ENCODE results near the gene CCL18. TPM values are rescaled to one million over a fixed set of nuclear protein-coding genes. Genes with fewer than 3 reads are reported as not detected.
"Not testable (repeated sequence)": the region's sequence is repeated elsewhere in the genome, so short reads cannot be mapped to it uniquely, and the experiment has no call there.

CCL18 gene
- total and polyA plus RNA-seq, 10 of the 15 experiments (the other 5 are each of a cell fraction or from before 2014, with no cell fraction given): 0.26 TPM; not detected in 9

- POLR2A ChIA-PET: interaction anchor here (1.1 to 1.8 kb wide), 3 partner anchors 9 to 37 kb away, joined by 3 to 8 read pairs (median 3); partner anchors contain the start of gene CCL4
- FAIRE-seq: not testable (repeated sequence)
Measured at GRCh38 chr17:36081681-36082471, 17.8 kb downstream of the CCL18 start.

More at GRCh38 chr17:36081681-36082471, 17.8 kb downstream of the CCL18 start:
- TF ChIP-seq JUNB (IDR thresholded peaks at IDR 0.05) (peak; percentile 36; the same call in 1 of the 2 replicates), RUNX3 (IDR thresholded peaks at IDR 0.05; ENCODE audit: low read length) (peak; percentile 11; the same call in 1 of the 2 replicates), ETV6 (conservative IDR thresholded peaks at IDR 0.05 in 1 of 2, IDR thresholded peaks at IDR 0.05 in 1 of 2; ENCODE audit: borderline replicate concordance in 1 of 2, low read depth in 1 of 2) (peak in 1 of 2 experiments; percentile 19; a peak in 1 of 4 replicates), FOXM1 (IDR thresholded peaks at IDR 0.05; ENCODE audit: low read depth, low read length) (0 out of 2 replicates have a peak, but pooled peaks have one; percentile 4), EED (IDR thresholded peaks at IDR 0.05; ENCODE audit: low read depth) (peak; percentile 68)
- in situ Hi-C loops (cut with MboI); H4K20me1 ChIP-seq (ENCODE audit: control insufficient read depth, insufficient read depth); intact Hi-C loops (cut with micrococcal nuclease; ENCODE audit: unreplicated experiment); H3K9me3 ChIP-seq (replicated peaks; ENCODE audit: control insufficient read depth, insufficient read depth, low read length); H3K27me3 ChIP-seq (replicated peaks in 1 of 2; ENCODE audit: control insufficient read depth in 2 of 2, insufficient read depth in 2 of 2, low read length in 1 of 2); H3K79me2 ChIP-seq (ENCODE audit: control insufficient read depth, insufficient read depth, low read length); BruUV-seq (replicated peaks); H3K36me3 ChIP-seq (ENCODE audit: control insufficient read depth in 2 of 2, insufficient read depth in 2 of 2, low read length in 1 of 2): not testable (repeated sequence)
- ChIA-PET RAD21 (ENCODE audit: unreplicated experiment) (interaction anchor here (0.6 to 3.4 kb wide), 8 partner anchors 8 to 113 kb away, joined by 3 to 29 read pairs (median 4); partner anchors contain the start of gene CCL3), CTCF (interaction anchor here (0.7 to 14.1 kb wide), 9 partner anchors 8 to 112 kb away, joined by 3 to 201 read pairs (median 4); partner anchors contain the start of gene CCL3), SMC1A (ENCODE audit: uncharacterized antibody, unreplicated experiment) (interaction anchor here (0.6 to 2.8 kb wide), 12 partner anchors 9 to 1069 kb away, joined by 3 to 19 read pairs (median 4); partner anchors contain the start of gene CCL4)
- Histone ChIP-seq H3K27ac (ENCODE audit: control insufficient read depth, insufficient read depth) (peak overlapping the region; percentile 88), H2AFZ (ENCODE audit: control insufficient read depth, low read depth, low read length) (peak overlapping the region; percentile 55), H3K9ac (ENCODE audit: control insufficient read depth, insufficient read depth, low read length) (peak overlapping the region; percentile 62), H3K4me3 (peak overlapping the region; percentile 3; the same call in 1 of the 2 replicates), H3K4me2 (ENCODE audit: control insufficient read depth, insufficient read depth) (peak overlapping the region; percentile 91), H3K4me1 (ENCODE audit: control insufficient read depth, insufficient read depth, low read length) (peaks cover 31% of the 10 kb centered on the region)
- DNase-seq (ENCODE audit: low read depth, low spot score) (peak; percentile 52), ATAC-seq (peak; percentile 75)
- 22% methylated on average over 5 of the region's 5 CpGs for WGBS (ENCODE audit: insufficient coverage, insufficient replicate concordance, low lambda C conversion rate, missing lambda C conversion rate)

Data from GM12878 (cell line).